H1 (cell line): ENCODE data around the gene BRME1. TPM values are rescaled to one million over a fixed set of nuclear protein-coding genes. Genes with fewer than 3 reads are reported as not detected.

ENCODE experiments used
- CTCF ChIA-PET: fragments of 300-600 bp; sonication (Branson Sonifier 250); formaldehyde crosslinking; loops from one replicate; lab custom pipeline; 2021; ENCODE audit not compliant: partially characterized antibody; lab: Charles Lee
- POLR2A ChIA-PET: fragments of 300-600 bp; sonication (Branson Sonifier 250); formaldehyde crosslinking; loops from one replicate; lab custom pipeline; 2021; ENCODE audit warnings: inconsistent platforms; ENCODE audit not compliant: partially characterized antibody; lab: Charles Lee
- DNase-seq, 2 experiments: peaks; one replicate each; pipeline versions ENCODE4 v3.0.0 to v3.0.0-alpha.2; 2010 to 2022; ENCODE audit warnings: low spot score in 2 of 2, low read depth in 1 of 2, mixed read lengths in 1 of 2
- FAIRE-seq: peaks from 2 replicates; lab custom pipeline; 2011; peaks lifted over from hg19 to GRCh38; lab: Jason Lieb, UNC
- H2AFZ ChIP-seq: 2 replicates; pipeline ENCODE4 v1.8.1; 2012; ENCODE audit warnings: low read length, inconsistent platforms
- H2AK5ac ChIP-seq: 2 replicates; pipeline ENCODE4 v1.6.1; 2013; ENCODE audit warnings: low read depth, low read length
- H2BK120ac ChIP-seq: replicated peaks from 2 replicates; pipeline ENCODE3; 2013; ENCODE audit warnings: low read depth, low read length, inconsistent platforms
- H2BK12ac ChIP-seq: 2 replicates; pipeline ENCODE4 v1.6.1; 2013; ENCODE audit warnings: low read depth, low read length
- H2BK15ac ChIP-seq: 2 replicates; pipeline ENCODE4 v1.6.1; 2013; ENCODE audit warnings: low read length
- H2BK20ac ChIP-seq: 2 replicates; pipeline ENCODE4 v1.6.1; 2013; ENCODE audit warnings: low read length
- H2BK5ac ChIP-seq: 2 replicates; pipeline ENCODE4 v1.6.1; 2013; ENCODE audit warnings: low read depth, low read length
- H3K14ac ChIP-seq: 2 replicates; pipeline ENCODE4 v1.6.1; 2013; ENCODE audit warnings: inconsistent platforms; ENCODE audit not compliant: insufficient read length
- H3K18ac ChIP-seq: 2 replicates; pipeline ENCODE4 v1.6.1; 2013; ENCODE audit warnings: low read length; ENCODE audit errors: extremely low read depth
- H3K23ac ChIP-seq: 2 replicates; pipeline ENCODE4 v1.6.1; 2013; ENCODE audit warnings: inconsistent platforms; ENCODE audit not compliant: insufficient read length
- H3K23me2 ChIP-seq: 2 replicates; pipeline ENCODE4 v1.6.1; 2013; ENCODE audit warnings: low read depth, low read length
- H3K27ac ChIP-seq: 2 replicates; pipeline ENCODE4 v1.6.1; 2011; ENCODE audit warnings: low read depth, low read length, inconsistent platforms
- H3K27me3 ChIP-seq, 4 experiments: replicated peaks in 1 of 4; 1 replicate in 1 of 4; 2 replicates in 3 of 4; pipeline versions ENCODE4 v1.6.1 to v1.8.1; 2011 to 2013; ENCODE audit warnings: low read length in 3 of 4, mild to moderate bottlenecking in 3 of 4, inconsistent platforms in 2 of 4, mixed read lengths in 2 of 4, moderate library complexity in 1 of 4; ENCODE audit not compliant: control insufficient read depth in 3 of 4, insufficient read depth in 3 of 4; ENCODE audit errors: extremely low read depth in 1 of 4
- H3K36me3 ChIP-seq, 4 experiments: 2 replicates each; pipeline versions ENCODE4 v1.6.1 to v1.8.1; 2011 to 2013; ENCODE audit warnings: mild to moderate bottlenecking in 4 of 4, low read length in 3 of 4, moderate library complexity in 2 of 4, control low read depth in 1 of 4, inconsistent platforms in 1 of 4; ENCODE audit not compliant: insufficient read depth in 4 of 4, control insufficient read depth in 2 of 4
- H3K4ac ChIP-seq: replicated peaks from 2 replicates; pipeline ENCODE3; 2013; ENCODE audit warnings: low read length, low read depth, mixed read lengths, inconsistent platforms; ENCODE audit not compliant: insufficient read length
- H3K4me1 ChIP-seq, 4 experiments: replicated peaks in 1 of 4; 1 replicate in 1 of 4; 2 replicates in 3 of 4; pipeline versions ENCODE4 v1.6.1 to v1.8.1; 2011 to 2013; ENCODE audit warnings: low read length in 3 of 4, inconsistent platforms in 2 of 4, mixed read lengths in 1 of 4; ENCODE audit not compliant: insufficient read depth in 4 of 4, control insufficient read depth in 3 of 4
- H3K4me2 ChIP-seq, 2 experiments: 2 replicates each; pipeline versions ENCODE4 v1.6.1 to v1.8.1; 2011 to 2013; ENCODE audit warnings: low read depth in 2 of 2, low read length in 2 of 2, control low read depth in 1 of 2, inconsistent platforms in 1 of 2, mild to moderate bottlenecking in 1 of 2; ENCODE audit not compliant: insufficient read depth in 1 of 2
- H3K4me3 ChIP-seq, 4 experiments: fragments of 200-600, 300-600 bp in 1 of 4; sonication (generic), shearing (Covaris generic), sonication (Bioruptor Twin) in 1 of 4; 2 replicates each; pipeline versions ENCODE4 v1.5.1 to v1.8.1; 2011 to 2016; ENCODE audit warnings: low read length in 4 of 4, low read depth in 3 of 4, control low read depth in 2 of 4, inconsistent platforms in 2 of 4, mild to moderate bottlenecking in 2 of 4, mixed read lengths in 1 of 4, moderate library complexity in 1 of 4; ENCODE audit not compliant: insufficient read depth in 2 of 4; ENCODE audit errors: extremely low read depth in 1 of 4
- H3K56ac ChIP-seq: replicated peaks from 2 replicates; pipeline ENCODE3; 2013; ENCODE audit warnings: low read depth, mild to moderate bottlenecking, mixed read lengths, low read length, inconsistent platforms; ENCODE audit not compliant: insufficient read length
- H3K79me1 ChIP-seq: 2 replicates; pipeline ENCODE4 v1.6.1; 2013; ENCODE audit warnings: low read depth, low read length, control low read depth
- H3K79me2 ChIP-seq, 2 experiments: 2 replicates each; pipeline versions ENCODE4 v1.6.1 to v1.8.1; 2012 to 2013; ENCODE audit warnings: low read length in 2 of 2, mild to moderate bottlenecking in 2 of 2, inconsistent platforms in 1 of 2; ENCODE audit not compliant: insufficient read depth in 2 of 2, control insufficient read depth in 1 of 2
- H3K9ac ChIP-seq, 4 experiments: replicated peaks in 1 of 4; 1 replicate in 1 of 4; 2 replicates in 3 of 4; pipeline versions ENCODE4 v1.6.1 to v1.8.1; 2011 to 2013; ENCODE audit warnings: low read depth in 3 of 4, low read length in 3 of 4, control low read depth in 2 of 4, mild to moderate bottlenecking in 2 of 4, moderate library complexity in 2 of 4, inconsistent platforms in 1 of 4; ENCODE audit errors: extremely low read depth in 1 of 4
- H3K9me3 ChIP-seq, 2 experiments: 2 replicates each; pipeline versions ENCODE4 v1.6.1 to v1.8.1; 2012 to 2013; ENCODE audit warnings: mild to moderate bottlenecking in 2 of 2, moderate library complexity in 2 of 2, control low read depth in 1 of 2, inconsistent platforms in 1 of 2, low read depth in 1 of 2, low read length in 1 of 2, mixed read lengths in 1 of 2; ENCODE audit not compliant: insufficient read depth in 2 of 2
- H4K20me1 ChIP-seq, 2 experiments: replicated peaks in 1 of 2; 2 replicates each; pipeline versions ENCODE3 to v1.8.1; 2011 to 2013; ENCODE audit warnings: inconsistent platforms in 2 of 2, low read length in 2 of 2, mild to moderate bottlenecking in 1 of 2; ENCODE audit not compliant: insufficient read depth in 2 of 2, control insufficient read depth in 1 of 2
- H4K5ac ChIP-seq: 2 replicates; pipeline ENCODE4 v1.6.1; 2013; ENCODE audit warnings: low read length, low read depth, mixed read lengths, inconsistent platforms; ENCODE audit not compliant: insufficient read length
- H4K8ac ChIP-seq: 2 replicates; pipeline ENCODE4 v1.8.0; 2013; ENCODE audit warnings: mild to moderate bottlenecking, moderate library complexity, low read length, inconsistent platforms; ENCODE audit not compliant: insufficient read depth; ENCODE audit errors: extremely low read depth
- H4K91ac ChIP-seq: replicated peaks from 2 replicates; pipeline ENCODE3; 2013; ENCODE audit warnings: low read length, mixed read lengths, inconsistent platforms; ENCODE audit not compliant: insufficient read length
- CBX5 ChIP-seq: fragments of 300-800, 300-1000 bp; sonication (generic); IDR thresholded peaks from 2 replicates; pipeline ENCODE4 v1.7.1; 2016; ENCODE audit warnings: antibody characterized with exemption, low read length, low read depth
- CEBPB ChIP-seq: IDR thresholded peaks from 2 replicates; pipeline ENCODE4 v1.6.1; 2012; ENCODE audit warnings: low read depth, low read length
- CTBP2 ChIP-seq: IDR thresholded peaks from 2 replicates; pipeline ENCODE4 v1.7.0; 2011; ENCODE audit warnings: borderline replicate concordance, mild to moderate bottlenecking, moderate library complexity, mixed read lengths, low read length; ENCODE audit not compliant: insufficient read depth, insufficient read length
- EGR1 ChIP-seq: IDR thresholded peaks from 2 replicates; pipeline ENCODE4 v1.6.1; 2011; ENCODE audit warnings: low read depth, low read length, borderline replicate concordance
- EZH2 ChIP-seq: fragments of 200-600 bp; sonication (generic); IDR thresholded peaks from 2 replicates; pipeline ENCODE4 v1.7.1; 2012; ENCODE audit warnings: low read depth, mild to moderate bottlenecking, moderate library complexity, low read length, inconsistent platforms; ENCODE audit not compliant: severe bottlenecking
- HDAC2 ChIP-seq, 2 experiments: fragments of 300-600 bp in 1 of 2; sonication (generic) in 1 of 2; IDR thresholded peaks; 2 replicates each; pipeline ENCODE4 v1.6.1; 2011 to 2012; ENCODE audit warnings: low read depth in 2 of 2, low read length in 2 of 2, mild to moderate bottlenecking in 2 of 2, moderate library complexity in 2 of 2, borderline replicate concordance in 1 of 2, inconsistent platforms in 1 of 2
- RXRA ChIP-seq: IDR thresholded peaks from 2 replicates; pipeline ENCODE4 v1.6.1; 2011; ENCODE audit warnings: low read depth, mild to moderate bottlenecking, low read length, moderate library complexity; ENCODE audit not compliant: insufficient read depth
- SUZ12 ChIP-seq: fragments of 200-600 bp; sonication (generic); IDR thresholded peaks from 2 replicates; pipeline ENCODE4 v1.6.1; 2012; ENCODE audit warnings: mild to moderate bottlenecking, inconsistent platforms, low read length, moderate library complexity, mixed read lengths
- WGBS, 2 experiments: shearing (Covaris generic) in 1 of 2; methylation state at CpG; one replicate each; pipeline versions ENCODE4 v1.1.6 to v1.1.7; 2013 to 2015; ENCODE audit warnings: low lambda C conversion rate in 2 of 2, mixed read lengths in 2 of 2, inconsistent platforms in 1 of 2, low coverage in 1 of 2, missing lambda C conversion rate in 1 of 2; ENCODE audit not compliant: insufficient replicate concordance in 2 of 2, insufficient coverage in 1 of 2, insufficient read length in 1 of 2; ENCODE audit errors: extremely low coverage in 1 of 2, missing lambda C conversion rate in 1 of 2; 5-methylcytosine and 5-hydroxymethylcytosine counted together
- polyA plus RNA-seq, 7 experiments: library from polyadenylated mRNA; depleted of rRNA in 3 of 7; stranded (reverse) in 5 of 7; unstranded in 2 of 7; fragments of >200 nt in 5 of 7; fragments of 200-250 nt in 2 of 7; gene quantifications; 1 replicate in 5 of 7; 2 replicates in 1 of 7; 4 replicates in 1 of 7; pipeline versions ENCODE4 v1.2.1 to v1.2.3, GENCODE V29; 2011 to 2013; ENCODE audit warnings: missing spikeins in 2 of 7, mixed read lengths in 2 of 7
- total RNA-seq: library from RNA; stranded (reverse); fragmentation: NEBNext Ultra II Directional; extraction: Animal tissue kit (Norgen Biotek cat#: 25700); gene quantifications from 2 replicates; pipeline ENCODE4 v1.2.1, GENCODE V29; 2021
- TF ChIP-seq, protein P1 (sequence below): IDR thresholded peaks from 2 replicates; pipeline ENCODE4 v1.6.1; 2012; ENCODE audit warnings: low read length, inconsistent platforms

BRME1 gene
- total and polyA plus RNA-seq, 2 of the 8 experiments (the other 6 are each of a cell fraction or from before 2014, with no cell fraction given) = 4.6 to 4.7 TPM

- Histone ChIP-seq H3K23me2 (no peaks in the 10 kb centered on the region; the same call in 1 of the 2 replicates), H3K79me2 (no peaks in the 10 kb centered on the region), H3K27ac (no peak overlapping the region), H3K14ac (no peak overlapping the region), H3K4me2 (peak overlapping the region in 1 of 2 experiments; percentile 42; a peak in 1 of 4 replicates), H3K36me3 (no peaks in the 10 kb centered on the region), H3K79me1 (no peaks in the 10 kb centered on the region), H4K20me1 (peaks cover 2 to 6% of the 10 kb centered on the region in 2 experiments), H2BK12ac (peak overlapping the region; percentile 60; the same call in 1 of the 2 replicates), H4K91ac (no peak overlapping the region), H2BK15ac (peak overlapping the region; percentile 61; the same call in 1 of the 2 replicates), H2BK20ac (no peak overlapping the region), H3K18ac (peak overlapping the region; percentile 19; the same call in 1 of the 2 replicates), H3K23ac (no peak overlapping the region), H2BK5ac (no peak overlapping the region), H3K4ac (peak overlapping the region; percentile 44), H3K27me3 (peaks cover 16 to 54% (median 40%) of the 10 kb centered on the region in 4 experiments), H3K4me3 (no peak overlapping the region), H3K9me3 (no peaks in the 10 kb centered on the region), H2AK5ac (peak overlapping the region; percentile 45; the same call in 1 of the 2 replicates), H2AFZ (no peak overlapping the region), H4K5ac (no peak overlapping the region), H4K8ac (no peak overlapping the region), H3K9ac (no peak overlapping the region), H3K4me1 (peaks cover 4 to 7% (median 5%) of the 10 kb centered on the region in 4 experiments; a peak in 6 of 7 replicates), H3K56ac (no peak overlapping the region), H2BK120ac (no peak overlapping the region)
- 81% methylated on average over 8 of the region's 13 CpGs; no CpG with 5 or more reads in 1 of the 2 experiments for WGBS, 2 experiments
- peak in 1 of 2 experiments; percentile 48 for DNase-seq
- POLR2A ChIA-PET = interaction anchor here (0.6 to 4.7 kb wide), 9 partner anchors 8 to 116 kb away, joined by 3 to 62 read pairs (median 3); a partner anchor contains a TSS
- CTCF ChIA-PET = interaction anchor here (0.5 to 7.0 kb wide), 15 partner anchors 8 to 270 kb away, joined by 3 to 70 read pairs (median 11); partner anchors contain the start of gene MISP3
- FAIRE-seq = no peak
- no peak for TF ChIP-seq CTBP2
- TF ChIP-seq EGR1 = no peak
- TF ChIP-seq HDAC2 (IDR thresholded peaks at IDR 0.05; ENCODE audit: borderline replicate concordance in 1 of 2, low read depth in 2 of 2, low read length in 2 of 2) = no peak
- no peak for TF ChIP-seq CBX5
- TF ChIP-seq CEBPB = no peak
- no peak for TF ChIP-seq RXRA
- peak; percentile 28; the same call in 1 of the 2 replicates for TF ChIP-seq SUZ12
- TF ChIP-seq EZH2 = peak; percentile 47
- TF ChIP-seq, protein P1, sequence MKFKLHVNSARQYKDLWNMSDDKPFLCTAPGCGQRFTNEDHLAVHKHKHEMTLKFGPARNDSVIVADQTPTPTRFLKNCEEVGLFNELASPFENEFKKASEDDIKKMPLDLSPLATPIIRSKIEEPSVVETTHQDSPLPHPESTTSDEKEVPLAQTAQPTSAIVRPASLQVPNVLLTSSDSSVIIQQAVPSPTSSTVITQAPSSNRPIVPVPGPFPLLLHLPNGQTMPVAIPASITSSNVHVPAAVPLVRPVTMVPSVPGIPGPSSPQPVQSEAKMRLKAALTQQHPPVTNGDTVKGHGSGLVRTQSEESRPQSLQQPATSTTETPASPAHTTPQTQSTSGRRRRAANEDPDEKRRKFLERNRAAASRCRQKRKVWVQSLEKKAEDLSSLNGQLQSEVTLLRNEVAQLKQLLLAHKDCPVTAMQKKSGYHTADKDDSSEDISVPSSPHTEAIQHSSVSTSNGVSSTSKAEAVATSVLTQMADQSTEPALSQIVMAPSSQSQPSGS = no peak
Observed at GRCh38 chr19:13864046-13864666, 41.8 kb downstream of the BRME1 start.
